Glomerular endothelial cell (primary cell): ENCODE measurements around the gene GPR107. TPM values are rescaled to one million over a fixed set of nuclear protein-coding genes. Genes with fewer than 3 reads are reported as not detected.

Experiments used
- DNase-seq: peaks from one replicate; pipeline ENCODE4 v3.0.0-alpha.2; 2011; ENCODE audit warnings: low read depth, low spot score; ENCODE audit errors: extremely low read depth
- total RNA-seq: library from RNA; depleted of rRNA; stranded (reverse); fragments of >200 nt; gene quantifications from 2 replicates; pipeline ENCODE4 v1.2.3, GENCODE V29; 2015

The GPR107 gene
- total RNA-seq, 1 donor from 2014 or later, result 40.3 TPM

DNA sequence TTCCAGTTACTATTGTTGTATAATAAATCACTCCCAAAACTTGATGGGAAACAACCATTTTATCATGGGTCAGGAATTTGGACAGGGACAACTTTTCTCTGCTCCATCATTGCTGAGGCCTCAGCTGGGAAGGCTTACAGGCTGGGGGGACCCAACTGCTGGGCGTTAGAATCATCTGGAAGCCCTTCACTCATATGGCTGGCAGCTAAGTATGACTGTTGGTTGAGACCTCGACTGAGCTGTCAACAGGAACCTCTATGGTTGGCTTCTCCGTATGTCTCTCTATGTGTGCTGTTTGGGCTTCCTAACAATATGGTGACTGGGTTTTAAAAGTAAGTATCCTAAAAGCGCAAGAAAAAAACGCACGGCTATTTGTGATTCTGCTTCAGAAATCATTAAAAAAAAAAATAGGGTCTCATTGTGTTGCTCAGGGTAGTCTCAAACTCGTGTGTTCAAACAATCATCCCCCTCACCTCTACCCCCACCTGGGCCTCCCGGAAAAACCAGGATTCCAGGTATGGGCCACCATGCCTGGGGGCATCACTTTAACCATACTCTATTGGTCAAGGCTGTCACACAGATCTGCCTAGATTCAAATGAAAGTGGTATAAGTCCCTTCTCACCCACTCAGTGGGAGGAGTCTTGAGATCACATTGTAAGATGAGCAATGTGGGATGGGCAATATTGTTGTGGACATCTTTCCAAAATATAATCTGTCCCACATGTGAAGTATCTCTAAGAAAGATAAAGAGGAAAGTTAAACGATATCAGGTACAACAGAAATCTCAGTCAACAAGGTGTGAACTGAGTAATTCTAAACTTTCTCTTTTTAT lies 26.0 kb upstream of the GPR107 start:
- no peak for DNase-seq

- DNase-seq, result no peak
These were observed 25.0 kb upstream of the GPR107 start for GRCh38 chr9:130028493-130029222.

- DNase-seq, result no peak
These were observed 24.3 kb upstream of the GPR107 start for GRCh38 chr9:130029223-130029973.

GRCh38 chr9:130030651-130031127 lies 23.0 kb upstream of the GPR107 start:
- no peak for DNase-seq

DNA sequence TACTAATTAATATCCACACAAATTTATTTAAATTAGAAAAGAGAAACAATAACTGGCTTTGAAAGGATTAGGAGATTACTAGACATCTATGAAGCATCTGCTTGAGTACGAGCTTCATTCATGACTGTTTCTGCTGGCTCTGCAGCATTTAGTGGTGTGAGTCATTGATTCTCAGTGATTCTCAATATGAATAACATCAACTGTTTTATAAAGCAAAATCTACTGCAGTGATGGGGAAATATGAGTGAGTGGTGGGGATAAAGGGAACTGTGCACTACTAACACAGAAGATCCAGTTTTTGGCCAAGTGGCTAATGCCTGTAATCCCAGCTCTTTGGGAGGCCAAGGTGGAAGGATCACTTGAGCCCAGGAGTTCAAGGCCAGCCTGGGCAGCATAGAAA lies 19.1 kb upstream of the GPR107 start:
- DNase-seq, result no peak

GRCh38 chr9:130036099-130036498 lies 17.6 kb upstream of the GPR107 start:
- no peak for DNase-seq

GRCh38 chr9:130039528-130040147 lies 14.1 kb upstream of the GPR107 start:
- no peak for DNase-seq

GRCh38 chr9:130040984-130041647 lies 12.6 kb upstream of the GPR107 start:
- no peak for DNase-seq

DNA sequence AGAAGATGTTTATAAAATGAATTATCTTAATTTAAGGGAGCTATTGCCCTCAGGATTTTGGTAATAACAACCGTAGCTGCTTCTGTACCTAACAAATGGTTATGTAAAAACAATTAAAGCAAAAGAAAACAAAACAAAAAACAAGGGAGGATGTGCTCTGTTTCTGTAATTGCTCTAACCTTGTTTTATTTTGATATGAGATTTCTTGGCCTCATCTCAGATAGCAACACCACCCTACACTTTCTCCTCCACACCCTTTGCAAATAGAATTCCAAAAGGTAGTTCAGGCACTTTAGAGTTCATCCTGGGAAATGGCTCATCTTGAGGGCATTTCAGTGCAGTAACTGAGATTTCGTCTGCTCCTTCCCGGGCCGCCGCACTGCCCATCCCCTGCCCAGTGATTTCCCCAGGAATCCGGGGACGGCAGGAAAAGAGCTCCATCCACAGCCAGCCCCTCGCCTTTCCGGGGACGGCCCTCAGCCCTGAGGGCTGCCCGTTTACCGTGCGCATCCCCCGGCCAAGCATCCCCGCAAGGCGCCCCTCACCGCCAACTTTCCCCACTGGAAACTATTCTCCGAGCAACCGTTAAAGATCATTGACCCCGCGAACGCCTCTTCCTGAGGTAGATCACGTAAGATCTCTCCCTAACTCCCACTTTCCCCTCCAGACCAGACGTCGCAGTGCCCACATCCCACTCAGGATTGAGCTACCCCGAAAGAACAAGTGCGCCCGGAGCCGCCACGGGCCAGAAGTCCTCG lies 11.9 kb upstream of the GPR107 start:
- DNase-seq, result no peak

DNA sequence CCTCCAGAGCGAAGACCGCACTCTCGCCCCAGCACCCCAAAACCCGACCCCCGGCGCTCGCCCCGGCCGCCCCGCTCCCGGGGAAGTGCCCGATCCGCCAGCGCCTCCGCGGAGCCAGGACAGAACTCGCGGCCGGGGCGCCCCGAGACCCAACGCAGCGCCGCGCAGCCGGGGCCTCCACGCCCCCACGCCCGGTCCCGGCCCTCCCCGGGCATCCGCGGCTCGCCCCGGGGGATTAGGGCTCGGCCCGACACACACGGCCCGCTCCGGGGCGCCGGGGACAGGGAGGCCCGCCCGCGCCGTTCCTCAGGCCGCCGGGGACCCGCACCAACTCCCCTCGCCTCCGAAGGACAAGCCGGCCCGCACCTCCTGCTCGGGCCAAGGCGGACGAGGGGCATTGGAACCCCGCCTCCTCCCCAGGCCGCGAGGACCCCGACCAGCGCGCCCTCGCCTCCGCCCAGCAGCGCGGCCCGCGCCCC lies 11.3 kb upstream of the GPR107 start:
- DNase-seq, result no peak

GRCh38 chr9:130042885-130043653 lies 10.6 kb upstream of the GPR107 start, which contains the start of gene FNBP1:
Gene FNBP1 (minus strand): TSS chr9:130043189. CDS start chr9:130042975, 214 bp downstream.
- DNase-seq, result no peak

DNA sequence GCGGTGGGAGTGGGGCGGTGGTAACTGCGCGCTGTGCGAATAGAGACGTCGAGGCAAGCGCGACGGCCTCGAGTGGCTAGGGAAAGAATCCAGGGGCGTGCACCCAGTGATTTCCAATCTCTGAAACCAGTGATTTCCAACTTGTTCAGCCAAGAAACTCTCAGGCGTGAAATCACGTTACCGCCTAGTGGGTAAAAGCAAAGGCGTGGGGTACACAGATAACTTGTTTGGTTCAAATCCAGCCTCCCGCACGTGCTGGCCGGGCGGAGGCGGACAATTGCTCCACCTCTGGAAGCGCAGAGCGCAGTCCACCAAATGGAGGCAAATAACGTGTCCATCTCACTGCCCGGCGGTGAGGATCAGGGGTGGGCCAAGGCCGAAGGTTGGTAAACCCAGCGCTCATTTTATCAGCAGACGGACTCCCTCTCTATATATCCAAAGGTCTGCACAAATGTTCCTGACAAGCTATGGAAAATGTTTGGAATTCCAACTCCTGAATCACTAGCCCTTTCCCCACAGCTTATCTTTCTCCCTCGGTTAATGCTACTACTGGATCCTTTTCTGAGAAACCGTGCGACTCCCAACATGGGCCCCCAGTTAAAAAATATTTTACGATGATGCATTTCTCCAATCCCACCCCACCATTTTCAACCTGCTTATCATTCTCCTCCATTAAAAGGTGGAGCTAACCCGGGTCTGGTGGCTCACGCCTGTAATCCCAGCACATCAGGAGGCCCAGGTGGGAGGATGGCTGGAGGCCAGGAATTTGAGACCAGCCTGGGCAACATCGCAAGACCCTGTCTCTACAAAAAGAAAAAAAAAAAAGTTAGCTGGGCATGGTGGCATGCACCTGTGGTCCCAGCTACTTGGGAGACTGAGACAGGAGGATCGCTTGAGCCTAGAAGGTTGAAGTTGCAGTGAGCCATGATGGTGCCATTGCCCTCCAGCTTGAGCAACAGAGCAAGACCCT lies 9.8 kb upstream of the GPR107 start:
- no peak for DNase-seq

DNA sequence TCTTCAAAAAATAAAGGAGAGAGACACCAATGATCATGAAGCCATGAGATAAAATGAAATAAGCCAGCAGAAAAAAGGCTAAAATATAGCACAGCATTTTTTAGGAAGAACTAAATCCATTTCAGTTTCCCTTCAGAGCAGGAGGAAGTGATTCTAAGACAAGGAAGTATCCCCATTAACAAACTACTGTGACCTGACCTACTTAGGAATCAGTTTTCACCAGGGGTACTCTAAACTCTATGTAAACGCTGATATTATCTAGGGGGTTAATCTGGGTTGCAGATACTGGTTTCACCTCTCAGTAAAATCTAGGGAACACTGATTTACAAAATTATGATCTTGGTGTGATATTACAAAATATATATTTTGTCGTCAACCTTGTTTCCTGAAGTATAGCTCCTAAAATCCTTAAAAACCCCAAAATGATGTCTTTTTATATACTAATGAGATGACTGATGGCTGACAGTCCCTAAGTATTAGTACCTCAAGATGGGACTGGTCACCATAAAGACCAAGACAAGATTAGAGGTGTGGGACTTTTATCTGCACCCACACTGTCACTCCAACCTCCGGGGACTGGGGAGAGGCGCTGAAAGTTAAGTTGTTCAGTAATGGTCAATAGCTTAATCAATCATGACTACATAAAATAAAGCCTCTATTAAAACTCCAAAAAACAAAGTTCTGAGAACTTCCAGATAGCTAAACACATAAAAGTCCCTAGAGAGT lies 7.8 kb upstream of the GPR107 start:
- DNase-seq, result no peak

DNA sequence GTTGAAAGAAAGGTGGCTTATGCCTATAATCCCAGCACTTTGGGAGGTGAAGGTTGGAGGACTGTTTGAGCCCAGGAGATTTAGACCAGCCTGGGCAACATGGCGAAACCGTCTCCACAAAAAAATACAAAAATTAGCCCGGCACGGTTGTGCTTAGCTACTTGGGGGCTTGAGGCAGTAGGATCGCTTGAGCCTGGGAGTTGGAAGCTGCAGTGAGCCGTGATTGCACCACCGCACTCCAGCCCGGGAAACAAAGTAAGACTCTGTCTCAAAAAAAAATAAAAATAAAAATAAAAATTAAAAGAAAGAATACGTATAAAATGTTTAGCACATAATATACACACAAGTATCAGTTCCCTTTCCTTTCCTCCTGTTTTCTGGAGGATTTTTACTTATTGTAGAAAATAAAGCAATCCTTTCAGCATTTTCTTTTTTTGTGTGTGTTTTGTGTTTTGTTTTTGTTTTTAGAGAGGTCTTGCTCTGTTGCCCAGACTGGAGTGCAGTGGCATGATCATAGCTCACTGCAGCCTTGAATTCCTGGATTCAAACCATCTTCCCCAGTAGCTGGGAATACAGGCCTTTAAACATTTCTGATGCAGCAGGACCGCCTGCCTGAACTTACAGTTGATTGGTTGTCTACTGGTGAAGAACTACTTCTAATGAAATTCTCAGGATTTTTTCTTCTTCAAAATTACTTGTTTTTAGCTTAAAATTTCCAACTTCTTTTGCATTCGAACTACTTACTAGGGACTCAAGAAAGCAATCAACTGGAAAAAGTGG lies 4.1 kb upstream of the GPR107 start:
- no peak for DNase-seq

- no peak for DNase-seq
These were observed 3.2 kb upstream of the GPR107 start for GRCh38 chr9:130050462-130050861.

GRCh38 chr9:130051855-130052254 lies 1.9 kb upstream of the GPR107 start:
- DNase-seq, result no peak
